GM12878 (cell line): ENCODE results near the gene PPP3CA. TPM values are rescaled to one million over a fixed set of nuclear protein-coding genes. Genes with fewer than 3 reads are reported as not detected.

Source experiments
- CEBPB ChIP-seq, 2 experiments: fragments of 150-350 bp in 1 of 2; IDR thresholded peaks; 2 replicates each; pipeline ENCODE4 v1.6.1; 2012 to 2014; ENCODE audit warnings: low read depth in 2 of 2, low read length in 2 of 2, borderline replicate concordance in 1 of 2, inconsistent platforms in 1 of 2
- CHD1 ChIP-seq: IDR thresholded peaks from 2 replicates; pipeline ENCODE4 v1.6.1; 2012; ENCODE audit warnings: low read depth, low read length, improper control_type of control experiment
- CHD2 ChIP-seq: IDR thresholded peaks from 2 replicates; pipeline ENCODE4 v1.6.1; 2011; ENCODE audit warnings: low read depth, low read length, improper control_type of control experiment, borderline replicate concordance
- EZH2 ChIP-seq: IDR thresholded peaks from 2 replicates; pipeline ENCODE4 v1.6.1; 2012; ENCODE audit warnings: low read depth, mild to moderate bottlenecking, control low read depth, inconsistent platforms, low read length, borderline replicate concordance; ENCODE audit not compliant: control insufficient read depth
- GABPA ChIP-seq: IDR thresholded peaks from 2 replicates; pipeline ENCODE4 v1.6.1; 2014; ENCODE audit warnings: antibody characterized with exemption, low read depth, mild to moderate bottlenecking, inconsistent platforms
- HDAC2 ChIP-seq: fragments of 200-600 bp; sonication (generic); IDR thresholded peaks from 2 replicates; pipeline ENCODE4 v1.6.1; 2017
- IKZF1 ChIP-seq: fragments of 450-650 bp; conservative IDR thresholded peaks from 2 replicates; pipeline ENCODE4 v1.6.1; 2017; ENCODE audit warnings: antibody characterized with exemption, mild to moderate bottlenecking
- IRF4 ChIP-seq: IDR thresholded peaks from 2 replicates; pipeline ENCODE4 v1.6.1; 2011; ENCODE audit warnings: low read depth, low read length
- JUNB ChIP-seq: IDR thresholded peaks from 2 replicates; pipeline ENCODE4 v1.6.1; 2016; ENCODE audit warnings: antibody characterized with exemption, mild to moderate bottlenecking
- KAT2A ChIP-seq: conservative IDR thresholded peaks from 2 replicates; pipeline ENCODE4 v1.6.1; 2011; ENCODE audit warnings: low read depth, low read length; ENCODE audit not compliant: control insufficient read depth
- NFXL1 ChIP-seq: fragments of 450-650 bp; IDR thresholded peaks from 2 replicates; pipeline ENCODE4 v1.6.1; 2017; ENCODE audit warnings: antibody characterized with exemption, mild to moderate bottlenecking, borderline replicate concordance
- NFYB ChIP-seq: IDR thresholded peaks from 2 replicates; pipeline ENCODE4 v1.6.1; 2011; ENCODE audit warnings: low read depth, mild to moderate bottlenecking, low read length, improper control_type of control experiment, moderate library complexity; ENCODE audit not compliant: insufficient read depth
- NR2C1 ChIP-seq: fragments of 450-650 bp; IDR thresholded peaks from 2 replicates; pipeline ENCODE4 v1.6.1; 2017; ENCODE audit warnings: antibody characterized with exemption, mild to moderate bottlenecking, moderate library complexity
- NR2F1 ChIP-seq: fragments of 450-650 bp; conservative IDR thresholded peaks from 2 replicates; pipeline ENCODE4 v1.6.1; 2017; ENCODE audit warnings: mild to moderate bottlenecking
- POLR2A ChIP-seq: IDR thresholded peaks from 2 replicates; pipeline ENCODE4 v1.6.1; 2011; ENCODE audit warnings: low read depth, mild to moderate bottlenecking, low read length
- POLR2AphosphoS2 ChIP-seq: IDR thresholded peaks from 2 replicates; pipeline ENCODE4 v1.6.1; 2011; ENCODE audit warnings: low read depth, mild to moderate bottlenecking, low read length, improper control_type of control experiment, moderate library complexity
- RFX5 ChIP-seq: IDR thresholded peaks from 2 replicates; pipeline ENCODE4 v1.6.1; 2011; ENCODE audit warnings: low read depth, low read length, improper control_type of control experiment
- SP1 ChIP-seq: IDR thresholded peaks from one replicate; pipeline ENCODE4 v1.6.1; 2011; ENCODE audit warnings: low read depth, low read length
- TARDBP ChIP-seq: IDR thresholded peaks from 2 replicates; pipeline ENCODE4 v1.6.1; 2016; ENCODE audit warnings: borderline replicate concordance
- TBL1XR1 ChIP-seq: IDR thresholded peaks from 2 replicates; pipeline ENCODE4 v1.6.1; 2012; ENCODE audit warnings: low read depth, low read length, improper control_type of control experiment
- TCF7 ChIP-seq: IDR thresholded peaks from 2 replicates; pipeline ENCODE4 v1.6.1; 2014; ENCODE audit warnings: antibody characterized with exemption, borderline replicate concordance
- YBX1 ChIP-seq: fragments of 450-650 bp; IDR thresholded peaks from 2 replicates; pipeline ENCODE4 v1.6.1; 2016; ENCODE audit warnings: antibody characterized with exemption
- ZNF207 ChIP-seq: fragments of 450-650 bp; IDR thresholded peaks from 2 replicates; pipeline ENCODE4 v1.6.1; 2014; ENCODE audit warnings: antibody characterized with exemption, mild to moderate bottlenecking, borderline replicate concordance
- ZNF274 ChIP-seq: IDR thresholded peaks from one replicate; pipeline ENCODE4 v1.8.0; 2011; ENCODE audit not compliant: insufficient read length, insufficient read depth
- ZSCAN29 ChIP-seq: fragments of 450-650 bp; IDR thresholded peaks from 2 replicates; pipeline ENCODE4 v1.6.1; 2017; ENCODE audit warnings: mild to moderate bottlenecking, moderate library complexity
- polyA plus RNA-seq, 11 experiments: library from polyadenylated mRNA; depleted of rRNA in 4 of 11; unstranded in 6 of 11; stranded (reverse) in 5 of 11; fragments of >200 nt; fragmentation: Nextera tagmentation in 4 of 11; fragmentation: Illumina TruSeq in 1 of 11; extraction: Ambion mirVana in 4 of 11; extraction: Trizol in 1 of 11; gene quantifications; 1 replicate in 1 of 11; 2 replicates in 10 of 11; pipeline versions ENCODE4 v1.2.1 to v1.2.3, GENCODE V29; 2011 to 2016; ENCODE audit warnings: inconsistent platforms in 2 of 11, missing spikeins in 2 of 11, low read depth in 1 of 11
- total RNA-seq, 4 experiments: library from RNA; depleted of rRNA in 3 of 4; stranded (reverse); fragments of >200 nt in 3 of 4; fragmentation: Illumina TruSeq in 1 of 4; extraction: Trizol in 1 of 4; gene quantifications; 2 replicates each; pipeline versions ENCODE4 v1.2.1 to v1.2.3, GENCODE V29; 2013 to 2021
- TF ChIP-seq, protein P1 (sequence below): IDR thresholded peaks from 2 replicates; pipeline ENCODE4 v1.6.1; 2011; ENCODE audit warnings: mild to moderate bottlenecking, low read depth, low read length, moderate library complexity; ENCODE audit not compliant: insufficient replicate concordance
- TF ChIP-seq, protein P2 (sequence below): IDR thresholded peaks from 2 replicates; pipeline ENCODE4 v1.6.1; 2011; ENCODE audit warnings: low read depth, mild to moderate bottlenecking, low read length, moderate library complexity, borderline replicate concordance; ENCODE audit errors: extremely low read depth
- TF ChIP-seq, protein P3 (sequence below): fragments of 450-650 bp; IDR thresholded peaks from 2 replicates; pipeline ENCODE4 v1.6.1; 2017; ENCODE audit warnings: mild to moderate bottlenecking, low read depth, inconsistent platforms; ENCODE audit not compliant: poor library complexity, severe bottlenecking

Gene PPP3CA
- total and polyA plus RNA-seq, 10 of the 15 experiments (the other 5 are each of a cell fraction or from before 2014, with no cell fraction given): 0.33 to 9.0 (median 1.0) TPM

DNA sequence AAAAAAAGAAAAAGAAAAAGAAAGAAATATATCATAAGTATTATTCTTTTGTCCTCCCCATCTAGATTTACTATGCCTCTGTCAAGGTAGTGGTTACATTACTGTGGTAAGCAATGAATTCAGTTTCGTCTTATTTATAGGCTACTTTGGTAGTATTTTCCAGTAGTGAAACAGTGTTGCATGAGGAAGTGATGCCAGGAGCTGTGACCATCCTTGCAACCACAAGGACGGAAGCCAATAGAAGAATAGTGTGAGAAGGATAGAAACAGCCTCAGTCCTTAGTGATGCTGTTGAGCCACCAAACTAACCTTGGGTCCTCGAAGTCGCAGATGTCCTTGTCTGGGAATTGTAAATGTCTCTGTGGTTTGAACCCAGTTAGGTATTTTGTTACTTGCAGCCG is 328.5 kb downstream of the PPP3CA start (continued):
- TF ChIP-seq ZNF207 (no peak), TARDBP (peak; percentile 32; the same call in 1 of the 2 replicates), POLR2AphosphoS2 (no peak), GABPA (0 out of 2 replicates have a peak, but pooled peaks have one; percentile 41), NFXL1 (no peak), SP1 (peak; percentile 61), ZSCAN29 (no peak), NFYB (peak; percentile 73), TBL1XR1 (peak; percentile 80), IRF4 (peak; percentile 92; the same call in 1 of the 2 replicates), RFX5 (no peak), NR2C1 (no peak), IKZF1 (peak; percentile 94), ZNF274 (no peak), JUNB (peak; percentile 49), YBX1 (no peak), CHD1 (no peak), NR2F1 (peak; percentile 62), CHD2 (0 out of 2 replicates have a peak, but pooled peaks have one; percentile 40), KAT2A (no peak), HDAC2 (no peak), POLR2A (no peak), EZH2 (no peak), CEBPB (IDR thresholded peaks at IDR 0.05; ENCODE audit: borderline replicate concordance in 1 of 2, low read depth in 2 of 2, low read length in 2 of 2) (peak in 1 of 2 experiments; percentile 79; a peak in 2 of 4 replicates), TCF7 (0 out of 2 replicates have a peak, but pooled peaks have one; percentile 42)
- TF ChIP-seq, protein P1, sequence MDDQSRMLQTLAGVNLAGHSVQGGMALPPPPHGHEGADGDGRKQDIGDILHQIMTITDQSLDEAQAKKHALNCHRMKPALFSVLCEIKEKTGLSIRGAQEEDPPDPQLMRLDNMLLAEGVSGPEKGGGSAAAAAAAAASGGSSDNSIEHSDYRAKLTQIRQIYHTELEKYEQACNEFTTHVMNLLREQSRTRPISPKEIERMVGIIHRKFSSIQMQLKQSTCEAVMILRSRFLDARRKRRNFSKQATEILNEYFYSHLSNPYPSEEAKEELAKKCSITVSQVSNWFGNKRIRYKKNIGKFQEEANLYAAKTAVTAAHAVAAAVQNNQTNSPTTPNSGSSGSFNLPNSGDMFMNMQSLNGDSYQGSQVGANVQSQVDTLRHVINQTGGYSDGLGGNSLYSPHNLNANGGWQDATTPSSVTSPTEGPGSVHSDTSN: no peak
- TF ChIP-seq, protein P2, sequence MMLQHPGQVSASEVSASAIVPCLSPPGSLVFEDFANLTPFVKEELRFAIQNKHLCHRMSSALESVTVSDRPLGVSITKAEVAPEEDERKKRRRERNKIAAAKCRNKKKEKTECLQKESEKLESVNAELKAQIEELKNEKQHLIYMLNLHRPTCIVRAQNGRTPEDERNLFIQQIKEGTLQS: no peak
- TF ChIP-seq, protein P3, sequence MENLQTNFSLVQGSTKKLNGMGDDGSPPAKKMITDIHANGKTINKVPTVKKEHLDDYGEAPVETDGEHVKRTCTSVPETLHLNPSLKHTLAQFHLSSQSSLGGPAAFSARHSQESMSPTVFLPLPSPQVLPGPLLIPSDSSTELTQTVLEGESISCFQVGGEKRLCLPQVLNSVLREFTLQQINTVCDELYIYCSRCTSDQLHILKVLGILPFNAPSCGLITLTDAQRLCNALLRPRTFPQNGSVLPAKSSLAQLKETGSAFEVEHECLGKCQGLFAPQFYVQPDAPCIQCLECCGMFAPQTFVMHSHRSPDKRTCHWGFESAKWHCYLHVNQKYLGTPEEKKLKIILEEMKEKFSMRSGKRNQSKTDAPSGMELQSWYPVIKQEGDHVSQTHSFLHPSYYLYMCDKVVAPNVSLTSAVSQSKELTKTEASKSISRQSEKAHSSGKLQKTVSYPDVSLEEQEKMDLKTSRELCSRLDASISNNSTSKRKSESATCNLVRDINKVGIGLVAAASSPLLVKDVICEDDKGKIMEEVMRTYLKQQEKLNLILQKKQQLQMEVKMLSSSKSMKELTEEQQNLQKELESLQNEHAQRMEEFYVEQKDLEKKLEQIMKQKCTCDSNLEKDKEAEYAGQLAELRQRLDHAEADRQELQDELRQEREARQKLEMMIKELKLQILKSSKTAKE: no peak
